ENCODE measurements around the gene ATXN1L.
"Not testable (repeated sequence)": the region's sequence is repeated elsewhere in the genome, so short reads cannot be mapped to it uniquely, and the experiment has no call there.

Gene ATXN1L

GRCh38 chr16:71831698-71832097 lies 14.1 kb upstream of the ATXN1L start:
- not testable (repeated sequence) for H3K36me3 ChIP-seq (ENCODE audit: insufficient read depth, low read length); H3K4me2 ChIP-seq (ENCODE audit: low read length); H3K4me1 ChIP-seq (ENCODE audit: control insufficient read depth, insufficient read depth, low read length); H3K9me3 ChIP-seq (replicated peaks; ENCODE audit: low read length); H3K4me3 ChIP-seq (ENCODE audit: low read length); H3K9ac ChIP-seq (ENCODE audit: low read depth, low read length); H3K27me3 ChIP-seq (ENCODE audit: control insufficient read depth, insufficient read depth, low read length)

DNA sequence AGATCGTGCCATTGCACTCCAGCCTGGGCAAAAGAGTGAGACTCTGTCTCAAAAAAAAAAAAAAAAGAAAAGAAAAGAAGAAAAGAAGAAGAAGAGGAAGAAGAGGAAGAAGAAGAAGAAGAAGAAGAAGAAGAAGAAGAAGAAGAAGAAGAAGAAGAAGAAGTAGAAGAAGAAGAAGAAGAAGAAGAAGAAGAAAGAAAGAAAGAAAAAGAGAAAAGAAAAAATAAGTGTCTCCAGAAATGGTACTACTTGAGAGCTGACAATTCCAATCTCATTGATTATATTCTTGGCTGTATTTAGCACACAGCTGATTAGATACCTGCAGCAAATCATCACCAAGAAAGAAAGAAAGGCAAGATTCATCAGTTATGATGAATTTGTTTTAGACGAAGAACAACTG lies 13.7 kb upstream of the ATXN1L start:
- not testable (repeated sequence) for H3K9me3 ChIP-seq (replicated peaks; ENCODE audit: low read length); H3K4me1 ChIP-seq (ENCODE audit: control insufficient read depth, insufficient read depth, low read length); H3K4me2 ChIP-seq (ENCODE audit: low read length); H3K27me3 ChIP-seq (ENCODE audit: control insufficient read depth, insufficient read depth, low read length); H3K9ac ChIP-seq (ENCODE audit: low read depth, low read length); H3K36me3 ChIP-seq (ENCODE audit: insufficient read depth, low read length); H3K4me3 ChIP-seq (ENCODE audit: low read length)

GRCh38 chr16:71834291-71834690 lies 11.5 kb upstream of the ATXN1L start:
- Histone ChIP-seq H3K36me3 (ENCODE audit: insufficient read depth, low read length) (no peaks in the 10 kb centered on the region), H3K9me3 (replicated peaks; ENCODE audit: low read length) (no peaks in the 10 kb centered on the region), H3K4me3 (ENCODE audit: low read length) (no peak overlapping the region), H3K9ac (ENCODE audit: low read depth, low read length) (no peak overlapping the region), H3K4me2 (ENCODE audit: low read length) (no peak overlapping the region), H3K27me3 (ENCODE audit: control insufficient read depth, insufficient read depth, low read length) (no peaks in the 10 kb centered on the region), H3K4me1 (ENCODE audit: control insufficient read depth, insufficient read depth, low read length) (no peaks in the 10 kb centered on the region)

DNA sequence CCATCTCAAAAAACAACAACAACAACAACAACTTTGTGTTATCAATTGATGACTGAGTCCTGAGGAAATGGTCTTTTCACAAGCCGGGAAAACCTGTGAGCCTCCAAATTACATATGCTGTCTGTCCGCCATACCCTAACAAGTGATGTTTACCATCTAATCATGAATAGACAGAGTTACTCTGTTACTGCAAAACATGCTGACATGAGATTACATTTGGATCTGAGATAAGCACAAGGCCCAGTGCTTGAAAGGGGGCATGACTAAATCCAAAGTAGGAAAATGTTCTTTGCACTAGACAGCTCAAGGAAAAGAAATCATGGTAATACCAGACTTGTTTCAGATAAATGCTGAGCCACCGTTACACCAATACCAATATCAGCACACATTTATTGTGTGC lies 8.6 kb upstream of the ATXN1L start:
- Histone ChIP-seq H3K9ac (ENCODE audit: low read depth, low read length) (no peak overlapping the region), H3K4me1 (ENCODE audit: control insufficient read depth, insufficient read depth, low read length) (no peaks in the 10 kb centered on the region), H3K36me3 (ENCODE audit: insufficient read depth, low read length) (no peaks in the 10 kb centered on the region), H3K4me3 (ENCODE audit: low read length) (no peak overlapping the region), H3K4me2 (ENCODE audit: low read length) (no peak overlapping the region), H3K27me3 (ENCODE audit: control insufficient read depth, insufficient read depth, low read length) (no peaks in the 10 kb centered on the region), H3K9me3 (replicated peaks; ENCODE audit: low read length) (no peaks in the 10 kb centered on the region)

DNA sequence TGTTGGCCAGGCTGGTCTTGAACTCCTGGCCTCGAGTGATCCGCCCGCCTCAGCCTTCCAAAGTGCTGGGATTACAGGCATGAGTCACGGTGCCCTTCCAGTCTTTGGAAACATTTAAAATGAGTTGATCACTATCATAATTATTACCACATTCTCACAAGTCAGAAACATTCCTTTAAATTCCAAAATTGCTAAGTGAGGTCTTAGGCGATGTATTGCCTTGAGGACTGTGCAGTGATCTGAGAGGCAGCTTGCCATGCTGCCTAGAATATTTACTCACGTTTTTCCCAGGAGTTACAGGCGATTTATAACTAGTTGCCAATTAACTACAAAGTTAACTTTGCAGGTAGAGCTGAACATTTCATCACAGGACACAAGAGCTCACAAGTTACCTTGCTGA lies 5.7 kb upstream of the ATXN1L start:
- Histone ChIP-seq H3K4me2 (ENCODE audit: low read length) (no peak overlapping the region), H3K36me3 (ENCODE audit: insufficient read depth, low read length) (no peaks in the 10 kb centered on the region), H3K27me3 (ENCODE audit: control insufficient read depth, insufficient read depth, low read length) (no peaks in the 10 kb centered on the region), H3K4me3 (ENCODE audit: low read length) (no peak overlapping the region), H3K9ac (ENCODE audit: low read depth, low read length) (no peak overlapping the region), H3K9me3 (replicated peaks; ENCODE audit: low read length) (no peaks in the 10 kb centered on the region), H3K4me1 (ENCODE audit: control insufficient read depth, insufficient read depth, low read length) (no peaks in the 10 kb centered on the region)

GRCh38 chr16:71843572-71843971 lies 2.2 kb upstream of the ATXN1L start:
- no peak overlapping the region for H3K9ac ChIP-seq (ENCODE audit: low read depth, low read length)
- H3K27me3 ChIP-seq (ENCODE audit: control insufficient read depth, insufficient read depth, low read length): no peaks in the 10 kb centered on the region
- no peak overlapping the region for H3K4me2 ChIP-seq (ENCODE audit: low read length)
- peaks cover 8% of the 10 kb centered on the region for H3K4me1 ChIP-seq (ENCODE audit: control insufficient read depth, insufficient read depth, low read length)
- no peak overlapping the region for H3K4me3 ChIP-seq (ENCODE audit: low read length)
- peaks cover 9% of the 10 kb centered on the region for H3K36me3 ChIP-seq (ENCODE audit: insufficient read depth, low read length)
- H3K9me3 ChIP-seq (replicated peaks; ENCODE audit: low read length): no peaks in the 10 kb centered on the region

DNA sequence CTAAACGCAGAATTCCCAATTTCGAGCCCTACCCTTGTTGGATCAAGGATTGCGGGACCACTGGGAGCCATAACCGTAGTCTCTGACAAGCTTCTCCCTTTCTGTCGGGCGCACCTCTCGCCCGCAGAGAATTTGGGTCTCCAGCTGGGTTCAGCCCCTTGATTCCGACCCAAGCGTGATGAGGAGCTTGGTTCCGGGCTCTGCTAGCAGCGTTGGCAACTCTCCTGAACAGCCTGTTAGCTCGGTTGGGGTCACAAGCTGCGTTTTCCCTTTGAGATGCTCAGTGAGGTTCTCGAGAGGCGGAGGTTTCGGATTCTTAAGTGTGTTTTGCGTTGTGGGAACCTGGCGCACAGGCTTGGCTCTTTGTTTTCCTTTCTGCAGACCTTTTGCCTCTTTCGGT lies 655 bp downstream of the ATXN1L start:
- Histone ChIP-seq H3K9me3 (replicated peaks; ENCODE audit: low read length) (no peaks in the 10 kb centered on the region), H3K27me3 (ENCODE audit: control insufficient read depth, insufficient read depth, low read length) (no peaks in the 10 kb centered on the region), H3K4me3 (ENCODE audit: low read length) (peak overlapping the region; percentile 99), H3K9ac (ENCODE audit: low read depth, low read length) (peak overlapping the region; percentile 97), H3K4me2 (ENCODE audit: low read length) (peak overlapping the region; percentile 93), H3K36me3 (ENCODE audit: insufficient read depth, low read length) (peaks cover 36% of the 10 kb centered on the region), H3K4me1 (ENCODE audit: control insufficient read depth, insufficient read depth, low read length) (peaks cover 8% of the 10 kb centered on the region)

DNA sequence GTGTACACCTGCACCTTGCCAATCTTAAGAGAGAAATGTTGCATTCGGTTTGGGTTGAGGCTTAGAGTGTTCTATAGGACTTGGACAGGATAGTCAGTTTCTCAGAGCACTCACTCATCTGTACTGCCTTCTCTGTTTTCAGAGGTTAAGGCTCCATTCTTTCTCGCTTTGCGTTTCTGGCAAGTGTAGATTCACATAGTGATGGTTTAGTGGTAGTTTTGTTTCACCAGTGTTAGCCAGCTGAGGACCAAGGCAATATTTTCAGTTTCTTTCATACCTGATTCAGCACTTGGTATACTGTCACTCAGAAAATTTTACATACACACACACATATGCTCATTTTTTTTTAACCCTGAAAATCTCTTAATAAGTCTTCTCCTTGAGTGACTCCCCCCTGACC lies 1.3 kb downstream of the ATXN1L start:
- H3K4me2 ChIP-seq (ENCODE audit: low read length): peak overlapping the region; percentile 93
- peak overlapping the region; percentile 99 for H3K4me3 ChIP-seq (ENCODE audit: low read length)
- H3K36me3 ChIP-seq (ENCODE audit: insufficient read depth, low read length): peaks cover 40% of the 10 kb centered on the region
- H3K4me1 ChIP-seq (ENCODE audit: control insufficient read depth, insufficient read depth, low read length): peaks cover 8% of the 10 kb centered on the region
- no peaks in the 10 kb centered on the region for H3K9me3 ChIP-seq (replicated peaks; ENCODE audit: low read length)
- peak overlapping the region; percentile 97 for H3K9ac ChIP-seq (ENCODE audit: low read depth, low read length)
- H3K27me3 ChIP-seq (ENCODE audit: control insufficient read depth, insufficient read depth, low read length): no peaks in the 10 kb centered on the region

- Histone ChIP-seq H3K9me3 (replicated peaks; ENCODE audit: low read length) (no peaks in the 10 kb centered on the region), H3K4me2 (ENCODE audit: low read length) (no peak overlapping the region), H3K27me3 (ENCODE audit: control insufficient read depth, insufficient read depth, low read length) (no peaks in the 10 kb centered on the region), H3K4me1 (ENCODE audit: control insufficient read depth, insufficient read depth, low read length) (peaks cover 8% of the 10 kb centered on the region), H3K9ac (ENCODE audit: low read depth, low read length) (no peak overlapping the region), H3K4me3 (ENCODE audit: low read length) (no peak overlapping the region), H3K36me3 (ENCODE audit: insufficient read depth, low read length) (peaks cover 48% of the 10 kb centered on the region)
Measured at GRCh38 chr16:71848622-71849021, 2.8 kb downstream of the ATXN1L start.

DNA sequence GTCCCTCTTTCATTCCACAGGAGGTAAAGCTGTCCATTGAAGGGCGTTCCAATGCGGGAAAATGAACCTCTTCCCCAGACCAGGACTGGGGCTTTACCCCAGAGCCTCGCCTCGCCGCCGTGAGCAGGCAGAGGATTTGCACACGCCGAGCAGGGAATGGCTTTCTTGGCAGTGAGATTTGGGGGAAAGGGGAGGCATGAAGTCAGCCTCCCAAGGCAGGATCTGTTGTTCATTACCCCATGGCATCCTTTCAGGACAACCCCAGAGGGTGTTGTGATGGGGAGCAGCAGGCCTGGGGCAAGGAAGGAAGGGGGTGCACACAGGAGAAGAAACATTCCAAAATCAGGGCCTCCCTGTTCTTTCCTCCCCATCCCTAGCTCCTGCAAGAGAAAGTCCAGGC lies 6.0 kb downstream of the ATXN1L start:
- H3K27me3 ChIP-seq (ENCODE audit: control insufficient read depth, insufficient read depth, low read length): no peaks in the 10 kb centered on the region
- H3K9ac ChIP-seq (ENCODE audit: low read depth, low read length): no peak overlapping the region
- no peak overlapping the region for H3K4me2 ChIP-seq (ENCODE audit: low read length)
- H3K4me1 ChIP-seq (ENCODE audit: control insufficient read depth, insufficient read depth, low read length): peaks cover 5% of the 10 kb centered on the region
- H3K4me3 ChIP-seq (ENCODE audit: low read length): no peak overlapping the region
- H3K36me3 ChIP-seq (ENCODE audit: insufficient read depth, low read length): peaks cover 53% of the 10 kb centered on the region
- H3K9me3 ChIP-seq (replicated peaks; ENCODE audit: low read length): no peaks in the 10 kb centered on the region

DNA sequence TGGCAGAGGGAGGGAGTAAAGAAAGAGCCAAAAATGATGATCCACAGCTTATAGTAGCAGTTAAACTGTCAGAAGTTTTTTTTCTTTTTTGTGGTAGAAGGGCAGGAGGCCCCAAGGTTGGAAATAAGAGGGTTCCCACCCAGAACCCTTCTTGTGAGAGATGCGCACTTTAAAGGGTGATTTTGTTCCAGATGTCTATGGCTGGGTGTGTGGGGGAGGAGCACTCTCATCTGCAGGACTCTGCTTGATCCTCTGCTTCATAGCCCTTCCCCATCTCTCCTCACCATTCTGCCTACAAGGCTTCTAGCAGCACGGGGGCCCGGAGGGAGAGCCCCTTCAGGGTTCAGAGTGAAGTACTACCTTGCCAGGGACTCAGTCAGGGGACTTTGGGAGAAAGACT lies 6.4 kb downstream of the ATXN1L start:
- no peaks in the 10 kb centered on the region for H3K9me3 ChIP-seq (replicated peaks; ENCODE audit: low read length)
- no peak overlapping the region for H3K4me3 ChIP-seq (ENCODE audit: low read length)
- no peak overlapping the region for H3K4me2 ChIP-seq (ENCODE audit: low read length)
- no peaks in the 10 kb centered on the region for H3K27me3 ChIP-seq (ENCODE audit: control insufficient read depth, insufficient read depth, low read length)
- H3K36me3 ChIP-seq (ENCODE audit: insufficient read depth, low read length): peaks cover 53% of the 10 kb centered on the region
- no peak overlapping the region for H3K9ac ChIP-seq (ENCODE audit: low read depth, low read length)
- H3K4me1 ChIP-seq (ENCODE audit: control insufficient read depth, insufficient read depth, low read length): peaks cover 1% of the 10 kb centered on the region

GRCh38 chr16:71852561-71852960 lies 6.8 kb downstream of the ATXN1L start:
- Histone ChIP-seq H3K4me3 (ENCODE audit: low read length) (no peak overlapping the region), H3K9ac (ENCODE audit: low read depth, low read length) (no peak overlapping the region), H3K27me3 (ENCODE audit: control insufficient read depth, insufficient read depth, low read length) (no peaks in the 10 kb centered on the region), H3K4me1 (ENCODE audit: control insufficient read depth, insufficient read depth, low read length) (no peaks in the 10 kb centered on the region), H3K36me3 (ENCODE audit: insufficient read depth, low read length) (peaks cover 57% of the 10 kb centered on the region), H3K4me2 (ENCODE audit: low read length) (no peak overlapping the region), H3K9me3 (replicated peaks; ENCODE audit: low read length) (no peaks in the 10 kb centered on the region)

All from skeletal muscle satellite cell (primary cell).